RWPE1 (cell line): ENCODE results near the gene SLC6A3.

Experiments
- CTCF ChIA-PET: fragments of 350-600 bp; sonication (Branson Sonifier 250); formaldehyde crosslinking; extraction: SDS; loops from one replicate; lab custom pipeline; 2021; lab: Yijun Ruan, JAX
- POLR2A ChIA-PET: fragments of 400-600 bp; formaldehyde crosslinking; extraction: SDS; loops from one replicate; lab custom pipeline; 2020; ENCODE audit warnings: antibody characterized with exemption; ENCODE audit not compliant: low non-redundant PET; lab: Yijun Ruan, JAX
- DNase-seq: peaks from one replicate; pipeline ENCODE4 v3.0.0; 2012; ENCODE audit warnings: low spot score
- H3K27ac ChIP-seq: fragments of 450-650 bp; 2 replicates; pipeline ENCODE4 v1.5.1; 2017
- TF ChIP-seq, protein P1 (sequence below): fragments of 450-650 bp; conservative IDR thresholded peaks from 2 replicates; pipeline ENCODE4 v1.5.1; 2017; ENCODE audit warnings: low read depth, mild to moderate bottlenecking

The SLC6A3 gene

DNA sequence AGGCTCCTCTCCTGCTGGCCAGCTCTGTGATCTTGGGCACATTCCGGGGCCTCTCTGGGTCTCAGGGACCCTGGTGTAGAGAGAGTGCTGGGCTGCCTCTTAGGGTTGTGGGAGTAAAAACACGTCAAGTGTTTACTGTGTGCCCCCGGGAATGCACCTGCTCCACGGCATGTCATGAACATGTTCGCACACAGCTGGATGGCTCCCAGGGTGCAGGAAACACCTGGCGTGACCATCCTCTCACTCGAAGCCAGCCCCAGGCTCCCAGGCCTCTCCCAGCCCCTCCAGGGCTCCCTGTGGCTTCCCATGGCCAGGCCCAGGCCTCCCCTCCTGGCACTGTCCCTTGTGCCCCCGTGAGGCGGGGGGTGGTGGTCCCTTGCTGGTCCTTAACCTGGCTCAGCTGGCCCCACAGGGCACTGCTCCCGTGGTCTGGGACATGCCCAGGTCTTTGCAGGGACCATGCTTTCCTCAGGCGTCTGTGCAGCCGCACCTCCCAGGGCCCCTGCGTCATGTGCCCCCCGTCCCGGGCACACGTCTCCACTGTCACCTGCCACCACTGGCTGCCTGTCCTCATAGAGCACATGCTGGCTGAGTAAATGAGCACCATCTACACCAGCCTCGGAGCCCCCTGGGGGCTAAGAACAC lies 44.9 kb downstream of the SLC6A3 start:
- DNase-seq: no peak
- CTCF ChIA-PET: interaction anchor here (0.6 kb wide), 1 partner anchor 112 kb away, joined by 3 read pairs; no protein-coding TSS in a partner anchor
- TF ChIP-seq, protein P1, sequence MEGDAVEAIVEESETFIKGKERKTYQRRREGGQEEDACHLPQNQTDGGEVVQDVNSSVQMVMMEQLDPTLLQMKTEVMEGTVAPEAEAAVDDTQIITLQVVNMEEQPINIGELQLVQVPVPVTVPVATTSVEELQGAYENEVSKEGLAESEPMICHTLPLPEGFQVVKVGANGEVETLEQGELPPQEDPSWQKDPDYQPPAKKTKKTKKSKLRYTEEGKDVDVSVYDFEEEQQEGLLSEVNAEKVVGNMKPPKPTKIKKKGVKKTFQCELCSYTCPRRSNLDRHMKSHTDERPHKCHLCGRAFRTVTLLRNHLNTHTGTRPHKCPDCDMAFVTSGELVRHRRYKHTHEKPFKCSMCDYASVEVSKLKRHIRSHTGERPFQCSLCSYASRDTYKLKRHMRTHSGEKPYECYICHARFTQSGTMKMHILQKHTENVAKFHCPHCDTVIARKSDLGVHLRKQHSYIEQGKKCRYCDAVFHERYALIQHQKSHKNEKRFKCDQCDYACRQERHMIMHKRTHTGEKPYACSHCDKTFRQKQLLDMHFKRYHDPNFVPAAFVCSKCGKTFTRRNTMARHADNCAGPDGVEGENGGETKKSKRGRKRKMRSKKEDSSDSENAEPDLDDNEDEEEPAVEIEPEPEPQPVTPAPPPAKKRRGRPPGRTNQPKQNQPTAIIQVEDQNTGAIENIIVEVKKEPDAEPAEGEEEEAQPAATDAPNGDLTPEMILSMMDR: no peak
- POLR2A ChIA-PET: no interaction called here
- H3K27ac ChIP-seq: no peak overlapping the region

DNA sequence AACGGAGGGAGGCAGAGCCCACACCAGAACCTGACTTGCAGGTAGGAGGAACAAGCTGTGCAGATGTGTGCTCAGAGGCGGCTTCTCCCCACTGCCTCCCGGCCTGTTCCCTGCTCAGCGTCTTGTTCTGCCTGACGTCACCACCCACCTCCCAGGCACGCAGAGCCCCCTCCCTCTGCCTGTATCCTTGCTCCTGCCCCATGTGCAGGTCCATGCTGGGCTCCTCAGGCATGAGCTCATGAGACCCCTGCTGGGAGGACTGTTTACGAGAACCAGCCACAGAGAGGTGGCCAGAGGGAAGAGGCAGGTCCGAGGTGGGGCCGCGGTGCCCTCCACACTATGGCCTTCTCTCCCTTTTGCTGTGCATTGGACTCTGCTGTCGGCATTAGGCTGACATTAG lies 45.5 kb downstream of the SLC6A3 start:
- H3K27ac ChIP-seq: no peak overlapping the region
- POLR2A ChIA-PET: no interaction called here
- TF ChIP-seq, protein P1: no peak
- DNase-seq: no peak
- CTCF ChIA-PET: interaction anchor here (0.6 kb wide), 1 partner anchor 111 kb away, joined by 3 read pairs; no protein-coding TSS in a partner anchor

DNA sequence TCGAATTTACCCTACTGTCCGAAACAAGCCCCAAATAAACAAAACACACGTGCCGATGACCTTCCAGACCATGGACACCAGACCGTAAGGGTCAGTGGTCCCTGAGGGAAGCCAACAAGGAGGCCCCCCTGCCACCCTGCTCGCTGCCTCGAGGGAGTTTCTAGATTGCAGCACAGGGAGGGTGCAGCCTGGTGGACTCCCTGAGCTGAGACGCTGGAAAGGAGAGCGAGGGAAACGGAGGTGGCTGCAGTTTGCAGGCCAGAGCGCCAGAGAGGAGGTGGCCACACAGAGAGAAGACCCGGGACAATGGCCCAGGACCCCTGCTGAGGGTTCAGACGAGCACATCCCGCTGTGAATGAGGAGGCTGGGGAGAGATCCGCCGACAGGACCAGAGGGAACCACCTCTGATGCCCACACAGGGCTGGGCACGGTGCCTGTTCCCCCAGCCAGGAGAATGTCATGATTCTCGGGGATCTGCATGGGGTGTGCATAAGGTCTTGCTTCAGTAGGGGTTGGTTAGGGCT lies 48.9 kb downstream of the SLC6A3 start:
- no peak for DNase-seq
- TF ChIP-seq, protein P1: no peak
- no peak overlapping the region for H3K27ac ChIP-seq
- POLR2A ChIA-PET: no interaction called here
- CTCF ChIA-PET: no interaction called here

DNA sequence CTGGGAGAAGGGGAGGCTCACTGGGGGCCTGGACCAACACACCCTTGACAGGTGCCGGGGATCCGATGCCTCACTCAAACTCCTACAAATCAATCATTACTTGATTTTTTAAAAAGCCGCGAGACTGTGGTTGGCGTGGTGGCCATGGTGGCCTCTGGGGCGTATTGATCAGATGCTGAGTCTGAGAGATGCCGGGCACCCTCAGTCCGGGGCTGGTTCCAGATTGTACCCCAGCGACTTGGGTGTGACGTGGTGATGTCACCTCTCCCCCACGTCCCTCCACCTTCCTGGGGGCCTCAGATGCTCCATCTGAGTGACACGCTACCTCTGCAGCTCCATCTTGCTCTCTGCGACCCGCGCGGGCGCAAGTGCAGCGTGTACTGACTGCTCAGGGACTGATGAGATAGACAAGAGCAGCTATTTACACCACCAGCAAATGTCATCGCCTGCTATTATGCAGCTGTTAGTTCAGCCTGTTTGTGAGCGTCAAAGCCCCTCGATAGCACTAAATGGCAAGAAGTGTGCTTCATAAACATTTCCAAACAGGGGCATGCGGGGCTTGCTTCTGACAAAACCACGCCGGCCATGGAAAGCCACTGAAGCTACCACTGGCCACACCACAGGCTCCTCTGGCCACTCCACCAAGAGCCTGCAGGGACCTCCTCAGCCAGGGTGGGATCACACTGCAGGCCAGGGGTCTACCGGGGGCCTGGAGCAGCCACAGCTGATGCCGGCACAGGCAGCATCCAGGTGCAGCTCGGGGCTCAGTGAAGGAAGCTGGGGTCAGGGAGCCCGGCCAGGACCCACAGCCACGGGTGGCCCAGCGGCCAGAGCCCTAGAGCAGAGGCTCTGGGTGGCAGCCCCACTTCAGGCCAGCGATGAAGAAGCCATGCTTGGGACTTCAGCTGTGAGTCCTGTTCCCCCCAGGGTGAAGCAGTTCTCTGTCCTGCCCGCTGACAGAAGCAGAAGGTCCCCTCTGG lies 50.1 kb downstream of the SLC6A3 start:
- DNase-seq: no peak
- ChIA-PET POLR2A (no interaction called here), CTCF (interaction anchor here (0.6 to 1.0 kb wide), 2 partner anchors 15 to 221 kb away, joined by 3 to 4 read pairs; no protein-coding TSS in a partner anchor)
- no peak overlapping the region for H3K27ac ChIP-seq
- TF ChIP-seq, protein P1: no peak

DNA sequence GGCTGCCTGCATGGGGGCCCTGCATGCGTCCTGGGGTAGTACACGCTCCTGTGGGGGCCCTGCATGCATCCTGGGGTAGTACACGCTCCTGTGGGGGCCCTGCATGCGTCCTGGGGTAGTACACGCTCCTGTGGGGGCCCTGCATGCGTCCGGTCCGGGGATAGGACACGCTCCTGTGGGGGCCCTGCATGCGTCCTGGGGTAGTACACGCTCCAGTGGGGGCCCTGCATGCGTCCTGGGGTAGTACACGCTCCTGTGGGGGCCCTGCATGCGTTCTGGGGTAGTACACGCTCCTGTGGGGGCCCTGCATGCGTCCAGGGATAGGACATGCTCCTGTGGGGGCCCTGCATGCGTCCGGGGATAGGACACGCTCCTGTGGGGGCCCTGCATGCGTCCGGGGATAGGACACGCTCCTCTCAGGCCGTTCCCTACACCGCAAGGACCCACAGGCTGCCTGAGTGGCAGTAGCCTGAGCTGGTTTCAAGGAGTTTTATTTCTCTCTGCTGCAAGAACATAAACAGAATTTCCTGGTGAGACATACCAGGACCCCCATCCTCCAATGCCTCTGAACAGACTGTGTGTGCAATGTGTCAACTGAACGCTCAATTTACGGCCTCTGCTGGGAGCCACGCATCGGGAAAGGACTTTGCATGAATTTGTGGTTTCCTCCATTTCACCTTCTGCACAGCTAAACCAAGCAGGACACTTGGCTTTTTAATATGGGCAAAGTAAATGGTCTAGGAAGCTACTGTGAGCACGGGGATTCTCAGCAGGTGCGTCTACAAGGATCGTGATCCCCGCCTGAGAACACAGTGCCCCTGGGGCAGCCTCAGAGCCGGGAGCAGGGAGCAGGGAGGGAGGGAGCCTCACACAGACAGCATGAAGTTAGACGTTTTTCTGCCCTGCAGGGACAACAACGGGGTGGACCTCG lies 51.4 kb downstream of the SLC6A3 start:
- CTCF ChIA-PET: no interaction called here
- TF ChIP-seq, protein P1: no peak
- no peak for DNase-seq
- no peak overlapping the region for H3K27ac ChIP-seq
- POLR2A ChIA-PET: no interaction called here
